Measurements from ENCODE around the gene PRKCH.

Gene PRKCH

GRCh38 chr14:61557854-61558253 is 236.5 kb downstream of the PRKCH start:
- no peak for DNase-seq

GRCh38 chr14:61558271-61558670 is 236.9 kb downstream of the PRKCH start:
- no peak for DNase-seq

- DNase-seq: no peak
These were observed 238.3 kb downstream of the PRKCH start for GRCh38 chr14:61559641-61560201.

GRCh38 chr14:61560323-61560722 is 238.9 kb downstream of the PRKCH start:
- no peak for DNase-seq

- no peak for DNase-seq
These were observed 239.7 kb downstream of the PRKCH start for GRCh38 chr14:61561104-61561503.

GRCh38 chr14:61561657-61562276 is 240.4 kb downstream of the PRKCH start:
- no peak for DNase-seq

GRCh38 chr14:61562321-61563161 is 241.2 kb downstream of the PRKCH start:
- no peak for DNase-seq

GRCh38 chr14:61563162-61563511 is 241.8 kb downstream of the PRKCH start:
- DNase-seq: no peak

- DNase-seq: no peak
These were observed 242.7 kb downstream of the PRKCH start for GRCh38 chr14:61563880-61564617.

GRCh38 chr14:61564618-61565091 is 243.3 kb downstream of the PRKCH start:
- DNase-seq: no peak

- no peak for DNase-seq
These were observed 243.8 kb downstream of the PRKCH start for GRCh38 chr14:61565181-61565580.

- no peak for DNase-seq
These were observed 244.6 kb downstream of the PRKCH start for GRCh38 chr14:61565836-61566536.

GRCh38 chr14:61566537-61567225 is 245.3 kb downstream of the PRKCH start:
- no peak for DNase-seq

- DNase-seq: no peak
These were observed 246.6 kb downstream of the PRKCH start for GRCh38 chr14:61567838-61568571.

GRCh38 chr14:61568572-61569011 is 247.2 kb downstream of the PRKCH start:
- no peak for DNase-seq

GRCh38 chr14:61569308-61569707 is 247.9 kb downstream of the PRKCH start:
- no peak for DNase-seq

- no peak for DNase-seq
These were observed 248.6 kb downstream of the PRKCH start for GRCh38 chr14:61569812-61570548.

- DNase-seq: no peak
These were observed 249.3 kb downstream of the PRKCH start for GRCh38 chr14:61570549-61571290.

- DNase-seq: no peak
These were observed 250.5 kb downstream of the PRKCH start for GRCh38 chr14:61571917-61572316.

GRCh38 chr14:61573321-61573720 is 251.9 kb downstream of the PRKCH start:
- DNase-seq: no peak

Data from NCI-H1436 treated with DMSO at 0.1 percent for 48 hours (cell line).